HG02938 (cell line): ENCODE data around the gene AP1S1.
"Not testable (repeated sequence)": the region's sequence is repeated elsewhere in the genome, so short reads cannot be mapped to it uniquely, and the experiment has no call there.

Source experiments
- ATAC-seq: cut with Tn5 transposase; IDR thresholded peaks from one replicate; pipeline ENCODE4 v1.9.1; 2021; ENCODE audit warnings: mild to moderate bottlenecking, moderate library complexity; ENCODE audit not compliant: unreplicated experiment

The AP1S1 gene

GRCh38 chr7:101124376-101125056 is 29.8 kb upstream of the AP1S1 start:
- ATAC-seq = no peak

- peak; percentile 40 for ATAC-seq
Observed at GRCh38 chr7:101125989-101126650, 28.2 kb upstream of the AP1S1 start.

GRCh38 chr7:101126651-101127459 is 27.4 kb upstream of the AP1S1 start, which contains the start of gene SERPINE1:
Gene SERPINE1, plus strand, starts transcription at chr7:101127104. Its CDS starts 1,290 bp downstream, at chr7:101128394.
- ATAC-seq = no peak

GRCh38 chr7:101127460-101128039 is 26.7 kb upstream of the AP1S1 start:
- no peak for ATAC-seq

GRCh38 chr7:101128040-101128834 is 26.0 kb upstream of the AP1S1 start:
- ATAC-seq = no peak

GRCh38 chr7:101129603-101130117 is 24.6 kb upstream of the AP1S1 start:
- ATAC-seq = no peak

- ATAC-seq = not testable (repeated sequence)
Observed at GRCh38 chr7:101132626-101133600, 21.4 kb upstream of the AP1S1 start.

GRCh38 chr7:101133621-101134398 is 20.5 kb upstream of the AP1S1 start:
- no peak for ATAC-seq

- no peak for ATAC-seq
Observed at GRCh38 chr7:101134399-101134980, 19.8 kb upstream of the AP1S1 start.

- ATAC-seq = no peak
Observed at GRCh38 chr7:101137651-101138212, 16.5 kb upstream of the AP1S1 start.

GRCh38 chr7:101138213-101138870 is 15.9 kb upstream of the AP1S1 start:
- peak; percentile 64 for ATAC-seq

- ATAC-seq = no peak
Observed at GRCh38 chr7:101140339-101140699, 14.0 kb upstream of the AP1S1 start.

- no peak for ATAC-seq
Observed at GRCh38 chr7:101140746-101141382, 13.4 kb upstream of the AP1S1 start.

GRCh38 chr7:101151908-101152651 is 2.2 kb upstream of the AP1S1 start:
- no peak for ATAC-seq

GRCh38 chr7:101154693-101155102 is 422 bp downstream of the AP1S1 start:
- ATAC-seq = no peak

GRCh38 chr7:101155303-101155702 is 1.0 kb downstream of the AP1S1 start:
- ATAC-seq = no peak
